Subcutaneous adipose tissue (tissue), 4 donors: Measurements from ENCODE around the gene THADA. TPM values are rescaled to one million over a fixed set of nuclear protein-coding genes. Genes with fewer than 3 reads are reported as not detected.

ENCODE experiments used
- total RNA-seq, 4 donors: library from RNA; depleted of rRNA; stranded (reverse); fragments of >200 nt; gene quantifications; one replicate each; pipeline ENCODE4 v1.1.0, GENCODE V29; 2016
- TF ChIP-seq, protein P1 (sequence below): fragments of 450-650 bp; IDR thresholded peaks from one replicate; pipeline ENCODE4 v1.5.1; 2016; ENCODE audit warnings: low read depth, mild to moderate bottlenecking, control low read depth, antibody characterized with exemption, moderate library complexity

The THADA gene
- total RNA-seq, 4 donors from 2014 or later, result 31.8 to 71.9 (median 53.8) TPM

GRCh38 chr2:43375746-43376522 lies 219.9 kb downstream of the THADA start:
- TF ChIP-seq, protein P1, sequence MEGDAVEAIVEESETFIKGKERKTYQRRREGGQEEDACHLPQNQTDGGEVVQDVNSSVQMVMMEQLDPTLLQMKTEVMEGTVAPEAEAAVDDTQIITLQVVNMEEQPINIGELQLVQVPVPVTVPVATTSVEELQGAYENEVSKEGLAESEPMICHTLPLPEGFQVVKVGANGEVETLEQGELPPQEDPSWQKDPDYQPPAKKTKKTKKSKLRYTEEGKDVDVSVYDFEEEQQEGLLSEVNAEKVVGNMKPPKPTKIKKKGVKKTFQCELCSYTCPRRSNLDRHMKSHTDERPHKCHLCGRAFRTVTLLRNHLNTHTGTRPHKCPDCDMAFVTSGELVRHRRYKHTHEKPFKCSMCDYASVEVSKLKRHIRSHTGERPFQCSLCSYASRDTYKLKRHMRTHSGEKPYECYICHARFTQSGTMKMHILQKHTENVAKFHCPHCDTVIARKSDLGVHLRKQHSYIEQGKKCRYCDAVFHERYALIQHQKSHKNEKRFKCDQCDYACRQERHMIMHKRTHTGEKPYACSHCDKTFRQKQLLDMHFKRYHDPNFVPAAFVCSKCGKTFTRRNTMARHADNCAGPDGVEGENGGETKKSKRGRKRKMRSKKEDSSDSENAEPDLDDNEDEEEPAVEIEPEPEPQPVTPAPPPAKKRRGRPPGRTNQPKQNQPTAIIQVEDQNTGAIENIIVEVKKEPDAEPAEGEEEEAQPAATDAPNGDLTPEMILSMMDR, result no peak

DNA sequence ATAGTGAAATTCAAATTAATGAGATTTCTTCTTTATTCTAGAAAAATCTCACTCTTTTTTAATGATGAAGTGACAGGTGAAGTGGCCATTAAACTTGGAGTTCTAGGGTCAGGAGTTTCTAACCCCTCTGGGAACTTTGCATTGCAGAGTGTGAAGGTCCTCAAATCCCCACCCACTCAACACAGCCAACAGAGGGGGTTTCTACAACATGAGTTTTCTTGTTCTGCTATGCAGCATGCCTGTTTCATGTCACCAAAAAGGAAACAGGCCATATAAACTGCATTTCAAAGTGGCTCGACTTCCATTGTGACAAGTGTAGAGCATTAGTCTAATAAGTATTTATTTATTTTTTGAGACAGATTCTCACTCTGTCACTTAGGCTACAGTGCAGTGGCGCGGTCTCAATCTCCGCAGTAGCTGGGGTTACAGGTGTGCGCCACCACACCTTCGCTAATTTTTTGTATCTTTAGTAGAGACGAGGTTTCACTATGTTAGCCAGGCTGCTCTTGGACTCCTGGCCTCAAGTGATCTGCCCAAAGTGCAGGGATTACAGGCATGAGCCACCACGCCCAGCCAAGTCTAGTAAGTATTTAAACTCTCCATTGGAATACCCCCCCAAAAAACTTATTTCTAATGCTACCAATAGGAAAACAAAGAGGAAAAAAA lies 223.3 kb downstream of the THADA start:
- TF ChIP-seq, protein P1, result no peak

- TF ChIP-seq, protein P1, result no peak
Observed at GRCh38 chr2:43370705-43371104, 225.1 kb downstream of the THADA start.

GRCh38 chr2:43370146-43370545 lies 225.7 kb downstream of the THADA start:
- TF ChIP-seq, protein P1, result no peak

DNA sequence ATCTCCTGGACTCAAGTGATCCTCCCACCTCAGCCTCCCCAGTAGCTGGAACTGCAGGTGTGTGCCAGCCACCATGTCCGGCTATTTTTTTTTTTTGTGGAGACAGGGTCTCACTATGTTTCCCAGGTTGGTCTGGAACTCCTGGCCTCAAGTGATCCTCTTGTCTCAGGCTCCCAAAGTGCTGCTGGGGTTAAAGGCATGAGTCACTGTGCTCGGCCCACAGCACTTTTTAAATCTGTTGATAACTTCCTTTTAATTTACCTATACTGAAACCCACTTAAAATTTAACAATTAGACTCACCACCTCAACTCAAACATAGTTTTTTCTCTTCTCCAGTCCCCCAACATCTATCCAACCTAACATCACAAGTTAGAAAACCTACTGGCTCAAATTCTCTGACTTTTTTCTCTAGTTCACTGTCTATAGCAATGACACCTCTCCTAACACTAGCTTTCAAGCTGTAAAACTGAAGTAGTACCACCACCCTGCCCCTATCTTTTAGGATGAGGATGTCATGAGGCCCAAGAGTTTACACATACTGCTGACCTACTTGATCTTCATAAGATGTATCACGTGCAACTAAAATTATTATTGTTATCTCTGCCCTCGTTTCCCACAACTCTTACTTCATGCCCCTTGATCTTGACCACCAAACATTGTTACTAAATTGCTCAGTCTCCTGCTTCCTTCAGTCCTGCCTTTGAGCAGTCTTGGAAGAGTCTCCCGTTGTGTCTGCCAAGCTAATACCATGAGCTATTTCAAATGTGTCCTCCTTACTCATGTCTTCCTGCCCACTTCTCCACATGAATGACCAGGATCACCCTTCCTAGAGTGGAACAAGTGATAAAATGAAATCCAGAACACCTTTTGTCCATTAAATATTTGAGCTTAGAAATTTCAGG lies 227.1 kb downstream of the THADA start:
- TF ChIP-seq, protein P1, result no peak

DNA sequence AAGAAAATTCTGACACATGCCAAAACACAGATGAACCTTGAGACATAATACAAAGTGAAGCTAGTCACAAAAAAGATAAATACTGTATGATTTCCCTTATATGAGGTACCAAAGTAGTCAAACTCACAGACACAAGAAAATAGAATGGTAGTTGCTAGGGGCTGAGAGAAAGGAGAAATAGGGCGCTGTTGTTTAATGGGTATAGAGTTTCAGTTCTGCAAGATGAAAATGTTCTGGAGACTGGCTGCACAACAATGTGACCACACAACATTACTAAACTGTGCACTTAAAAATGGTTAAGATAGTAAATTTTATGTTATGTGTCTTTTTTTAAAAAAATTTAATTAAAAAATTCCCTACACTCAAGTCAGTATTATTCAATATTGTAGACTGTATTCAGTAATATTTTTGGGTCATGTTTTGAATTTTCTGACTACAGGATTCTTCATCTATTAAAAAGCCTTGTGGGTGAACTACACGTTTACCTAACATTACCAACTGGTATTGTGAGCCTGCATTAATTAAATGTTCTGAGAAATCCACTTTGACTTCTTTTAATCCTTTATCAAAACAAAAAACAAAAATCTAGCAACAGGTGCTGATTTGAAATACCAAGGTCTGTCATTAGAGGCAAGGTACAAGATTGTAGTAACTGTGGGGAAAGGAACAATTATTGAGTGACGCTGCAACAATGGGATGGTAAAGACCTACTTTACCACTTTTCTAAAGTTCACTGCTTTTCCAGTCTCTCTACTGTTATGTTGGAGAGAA lies 228.6 kb downstream of the THADA start:
- TF ChIP-seq, protein P1, result no peak
